Measurements from ENCODE around the gene LRRC7. TPM values are rescaled to one million over a fixed set of nuclear protein-coding genes. Genes with fewer than 3 reads are reported as not detected.

Gene LRRC7
- total RNA-seq, 4 donors from 2014 or later: 0.12 to 0.32 TPM; not detected in 2

DNA sequence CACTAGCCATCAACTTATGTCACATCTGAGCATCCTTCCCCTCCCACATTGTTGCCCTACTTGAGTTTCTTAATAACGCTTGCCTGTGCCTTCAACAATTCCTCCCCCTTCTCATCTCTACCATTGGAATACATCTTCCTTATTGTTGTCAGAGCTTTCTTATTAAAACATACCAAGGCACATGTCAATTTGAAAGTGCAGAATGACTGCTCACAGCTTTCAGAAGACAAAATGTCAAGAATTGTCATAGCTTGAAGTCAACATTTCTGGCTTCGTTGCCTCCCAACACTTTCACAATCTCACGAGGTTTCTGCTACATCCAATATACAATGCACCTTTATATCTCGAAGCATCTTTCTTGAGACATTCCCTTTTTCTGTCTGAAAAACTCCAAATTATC is 279.9 kb downstream of the LRRC7 start:
- ATAC-seq (ENCODE audit: low FRiP score) (no peak), DNase-seq (ENCODE audit: low spot score) (no peak)
- TF ChIP-seq, protein P1, sequence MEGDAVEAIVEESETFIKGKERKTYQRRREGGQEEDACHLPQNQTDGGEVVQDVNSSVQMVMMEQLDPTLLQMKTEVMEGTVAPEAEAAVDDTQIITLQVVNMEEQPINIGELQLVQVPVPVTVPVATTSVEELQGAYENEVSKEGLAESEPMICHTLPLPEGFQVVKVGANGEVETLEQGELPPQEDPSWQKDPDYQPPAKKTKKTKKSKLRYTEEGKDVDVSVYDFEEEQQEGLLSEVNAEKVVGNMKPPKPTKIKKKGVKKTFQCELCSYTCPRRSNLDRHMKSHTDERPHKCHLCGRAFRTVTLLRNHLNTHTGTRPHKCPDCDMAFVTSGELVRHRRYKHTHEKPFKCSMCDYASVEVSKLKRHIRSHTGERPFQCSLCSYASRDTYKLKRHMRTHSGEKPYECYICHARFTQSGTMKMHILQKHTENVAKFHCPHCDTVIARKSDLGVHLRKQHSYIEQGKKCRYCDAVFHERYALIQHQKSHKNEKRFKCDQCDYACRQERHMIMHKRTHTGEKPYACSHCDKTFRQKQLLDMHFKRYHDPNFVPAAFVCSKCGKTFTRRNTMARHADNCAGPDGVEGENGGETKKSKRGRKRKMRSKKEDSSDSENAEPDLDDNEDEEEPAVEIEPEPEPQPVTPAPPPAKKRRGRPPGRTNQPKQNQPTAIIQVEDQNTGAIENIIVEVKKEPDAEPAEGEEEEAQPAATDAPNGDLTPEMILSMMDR (IDR thresholded peaks at IDR 0.05): no peak

DNA sequence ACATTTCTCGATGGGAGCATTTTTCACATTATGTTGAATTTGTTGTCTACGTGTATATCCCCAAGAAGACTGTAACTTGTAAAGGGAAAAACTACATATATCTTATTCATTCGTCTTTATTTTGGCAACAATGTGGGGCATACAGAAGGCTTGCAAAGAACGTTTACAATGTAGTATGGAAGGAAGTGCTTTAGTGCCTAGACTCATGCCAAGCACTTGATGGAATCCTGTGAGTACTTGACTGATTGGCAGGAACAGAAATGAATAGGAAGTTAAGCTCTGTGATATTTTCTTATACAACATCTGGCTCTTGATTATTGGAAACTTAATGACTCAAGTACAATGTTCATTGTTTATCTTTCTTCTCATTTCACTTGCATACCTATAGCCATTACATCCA is 284.4 kb downstream of the LRRC7 start:
- ATAC-seq (ENCODE audit: low FRiP score) (no peak), DNase-seq (ENCODE audit: low spot score) (no peak)
- TF ChIP-seq, protein P1 (IDR thresholded peaks at IDR 0.05): no peak

DNA sequence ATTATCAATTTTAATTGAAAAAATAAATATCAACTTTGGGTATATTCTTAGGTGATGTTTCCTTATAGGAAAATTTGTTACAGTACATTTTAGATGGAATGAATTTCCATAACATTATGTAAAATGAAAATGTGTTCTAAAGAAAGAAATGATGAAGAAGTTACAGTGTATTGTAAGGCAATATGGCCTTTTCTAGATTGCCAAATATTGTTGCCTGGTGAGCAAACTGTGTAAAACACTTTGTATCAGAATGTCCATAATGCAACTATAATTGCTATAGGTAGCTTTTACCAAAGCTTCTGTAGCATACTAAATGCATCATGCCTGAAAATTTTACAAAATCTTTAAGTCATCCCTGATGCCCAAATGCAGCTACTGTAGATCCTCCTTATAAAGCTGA is 285.0 kb downstream of the LRRC7 start:
- TF ChIP-seq, protein P1 (IDR thresholded peaks at IDR 0.05): no peak
- ATAC-seq (ENCODE audit: low FRiP score): no peak
- DNase-seq (ENCODE audit: low spot score): no peak

DNA sequence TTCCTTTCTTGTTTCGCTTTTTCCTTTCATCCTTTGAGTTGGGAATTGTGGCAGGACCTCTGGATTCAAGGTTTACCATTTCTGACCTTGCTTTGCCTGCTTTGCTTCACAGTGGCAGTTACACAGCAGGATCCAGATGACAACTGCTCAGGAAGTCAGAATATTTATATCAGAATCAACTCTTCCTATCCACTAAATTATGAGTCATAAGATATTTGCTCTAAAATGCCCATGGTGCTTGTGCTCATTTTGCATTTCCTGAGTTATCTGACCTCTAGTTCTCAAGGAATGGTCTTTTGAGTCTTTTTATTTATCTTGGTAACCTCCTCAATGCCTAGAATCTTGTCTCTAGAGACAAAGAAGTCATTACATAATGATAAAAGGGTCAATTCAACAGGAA is 290.8 kb downstream of the LRRC7 start:
- TF ChIP-seq, protein P1 (IDR thresholded peaks at IDR 0.05): no peak
- DNase-seq (ENCODE audit: low spot score) (no peak), ATAC-seq (ENCODE audit: low FRiP score) (no peak)

DNA sequence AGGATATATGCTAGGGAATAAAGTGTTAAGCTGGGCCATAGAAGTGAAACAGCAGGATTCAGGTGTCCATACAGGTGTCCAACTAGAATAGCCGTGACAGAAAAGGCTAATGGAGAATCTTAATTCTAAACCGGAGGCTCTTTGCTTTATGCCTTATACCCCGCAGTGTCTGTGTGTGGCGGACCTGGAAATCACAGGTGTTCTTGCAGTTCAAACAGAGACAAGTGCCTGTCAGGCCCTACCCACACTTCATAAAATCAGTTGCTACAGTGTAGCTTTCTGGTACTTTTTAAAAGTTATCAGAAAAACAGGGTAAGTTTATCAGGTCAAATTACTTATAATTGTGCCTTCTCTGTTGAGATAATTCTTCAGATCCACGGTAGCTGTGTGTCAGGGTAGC is 293.9 kb downstream of the LRRC7 start:
- TF ChIP-seq, protein P1 (IDR thresholded peaks at IDR 0.05): no peak
- DNase-seq (ENCODE audit: low spot score): no peak
- no peak for ATAC-seq (ENCODE audit: low FRiP score)

DNA sequence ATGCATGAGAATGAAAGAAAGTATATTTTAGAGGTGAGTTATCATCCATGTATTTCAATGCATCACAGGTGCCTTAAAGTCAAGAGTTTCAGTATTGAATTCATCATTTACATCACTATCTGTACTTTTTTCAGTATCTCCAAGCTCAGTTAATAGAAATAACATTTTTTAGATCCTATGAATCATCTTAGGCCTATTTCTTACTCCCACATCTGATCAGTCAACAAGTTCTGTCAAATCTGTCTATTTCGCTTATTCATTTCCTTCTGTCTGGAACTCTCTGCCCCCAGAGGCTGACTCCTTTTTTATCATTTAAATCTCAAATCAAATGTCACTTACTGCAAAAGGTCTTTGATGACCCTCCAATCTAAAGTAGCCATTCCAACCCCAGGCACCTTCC is 295.2 kb downstream of the LRRC7 start:
- no peak for ATAC-seq (ENCODE audit: low FRiP score)
- TF ChIP-seq, protein P1 (IDR thresholded peaks at IDR 0.05): no peak
- DNase-seq (ENCODE audit: low spot score): no peak

DNA sequence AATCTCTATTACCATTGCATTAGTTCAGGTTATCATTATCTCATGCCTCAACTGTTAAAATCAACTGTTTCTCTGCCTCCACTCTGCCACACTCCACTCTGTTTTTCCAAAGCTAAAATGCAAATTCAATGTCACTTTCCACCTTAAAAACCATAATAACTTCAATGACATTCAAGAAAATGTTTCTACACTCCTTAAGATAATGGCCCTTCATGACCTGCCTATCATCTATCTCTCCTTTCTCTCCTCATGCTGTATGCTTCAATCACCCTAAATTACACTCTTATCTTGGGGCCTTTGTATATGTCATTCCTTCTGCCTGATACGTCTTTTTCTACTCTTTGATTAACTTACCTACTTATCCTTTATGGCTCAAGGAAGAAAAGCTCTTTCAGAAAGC is 296.0 kb downstream of the LRRC7 start:
- no peak for DNase-seq (ENCODE audit: low spot score)
- ATAC-seq (ENCODE audit: low FRiP score): no peak
- TF ChIP-seq, protein P1 (IDR thresholded peaks at IDR 0.05): no peak

All from omental fat pad (tissue), 4 donors.